ENCODE results near the gene RAI1. TPM values are rescaled to one million over a fixed set of nuclear protein-coding genes. Genes with fewer than 3 reads are reported as not detected.

The RAI1 gene
- total RNA-seq, 1 donor from 2014 or later = 46.2 TPM

DNA sequence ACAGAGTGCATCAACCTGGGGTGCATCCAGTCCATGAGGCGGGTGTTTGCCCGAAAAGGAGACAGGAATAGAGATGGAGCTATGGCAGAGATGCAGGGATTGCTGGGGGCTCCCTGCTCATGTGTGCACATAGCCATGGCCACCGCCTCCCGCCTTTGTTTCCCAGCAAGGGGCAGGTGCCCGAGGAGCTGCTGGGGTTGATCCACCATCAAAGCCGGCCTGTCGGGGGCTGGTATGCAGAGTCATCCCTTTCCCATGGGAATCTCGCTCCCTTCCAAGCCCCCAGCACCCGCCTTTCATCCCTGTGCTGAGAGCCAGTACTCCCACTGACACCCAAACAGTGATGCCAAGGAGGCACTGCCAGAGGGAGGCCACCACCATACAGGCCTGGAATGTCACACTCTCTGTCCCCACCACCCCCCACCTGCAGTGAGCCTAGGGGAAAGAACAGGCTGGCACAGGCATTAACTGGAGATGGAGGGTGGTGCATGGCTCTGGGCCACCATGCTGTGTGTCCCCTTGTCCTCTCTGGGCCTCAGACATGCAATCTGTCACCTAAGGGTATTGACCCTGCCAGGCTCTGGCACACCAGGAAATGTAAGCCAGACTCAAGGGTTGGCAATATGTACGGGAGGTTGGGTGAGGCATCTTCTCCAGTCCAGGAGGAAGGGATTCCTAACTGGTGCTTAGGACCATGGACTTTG is 90.4 kb downstream of the RAI1 start:
- Mint-ChIP-seq H3K27ac (ENCODE audit: unreplicated experiment) (no peak overlapping the region), H3K4me1 (ENCODE audit: unreplicated experiment) (peaks cover 5% of the 10 kb centered on the region), H3K27me3 (ENCODE audit: unreplicated experiment) (peaks cover 7% of the 10 kb centered on the region), H3K36me3 (ENCODE audit: low read depth, unreplicated experiment) (peaks cover 5% of the 10 kb centered on the region), H3K4me3 (ENCODE audit: unreplicated experiment) (no peak overlapping the region), H3K9me3 (ENCODE audit: unreplicated experiment) (no peaks in the 10 kb centered on the region)
- no peak for DNase-seq (ENCODE audit: low spot score)
- TF ChIP-seq CTCF (IDR thresholded peaks at IDR 0.05; ENCODE audit: unreplicated experiment) = no peak

DNA sequence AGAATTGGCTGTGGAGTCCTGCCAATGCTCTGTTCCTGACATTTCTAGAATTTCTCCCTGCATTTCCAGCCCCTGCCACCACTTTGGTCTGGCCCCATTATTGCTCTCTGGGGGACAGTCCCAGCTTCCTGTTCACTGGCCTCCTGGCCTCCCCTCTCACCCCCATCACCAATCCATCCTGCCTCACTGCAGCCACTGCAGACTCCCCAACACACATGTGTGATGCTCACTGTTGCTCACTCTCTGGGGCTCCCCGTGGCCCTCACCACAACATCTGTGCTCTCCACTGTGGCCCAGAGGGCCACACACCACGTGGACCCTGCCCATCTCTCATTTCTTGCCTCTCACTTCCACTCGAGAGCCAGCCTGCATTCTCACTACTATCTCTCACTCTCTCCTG is 91.0 kb downstream of the RAI1 start:
- Mint-ChIP-seq H3K27me3 (ENCODE audit: unreplicated experiment) (peaks cover 7% of the 10 kb centered on the region), H3K27ac (ENCODE audit: unreplicated experiment) (no peak overlapping the region), H3K36me3 (ENCODE audit: low read depth, unreplicated experiment) (peaks cover 5% of the 10 kb centered on the region), H3K4me1 (ENCODE audit: unreplicated experiment) (no peaks in the 10 kb centered on the region), H3K4me3 (ENCODE audit: unreplicated experiment) (peak overlapping the region; percentile 56), H3K9me3 (ENCODE audit: unreplicated experiment) (no peaks in the 10 kb centered on the region)
- no peak for DNase-seq (ENCODE audit: low spot score)
- TF ChIP-seq CTCF (IDR thresholded peaks at IDR 0.05; ENCODE audit: unreplicated experiment) = no peak

- Mint-ChIP-seq H3K4me3 (ENCODE audit: unreplicated experiment) (no peak overlapping the region), H3K27ac (ENCODE audit: unreplicated experiment) (no peak overlapping the region), H3K4me1 (ENCODE audit: unreplicated experiment) (no peaks in the 10 kb centered on the region)
These were observed 93.0 kb downstream of the RAI1 start for GRCh38 chr17:17774009-17774881.

GRCh38 chr17:17776889-17777288 is 95.6 kb downstream of the RAI1 start:
- Mint-ChIP-seq H3K4me1 (ENCODE audit: unreplicated experiment) (peaks cover 10% of the 10 kb centered on the region), H3K27ac (ENCODE audit: unreplicated experiment) (no peak overlapping the region), H3K4me3 (ENCODE audit: unreplicated experiment) (no peak overlapping the region), H3K9me3 (ENCODE audit: unreplicated experiment) (no peaks in the 10 kb centered on the region), H3K36me3 (ENCODE audit: low read depth, unreplicated experiment) (peaks cover 5% of the 10 kb centered on the region), H3K27me3 (ENCODE audit: unreplicated experiment) (peaks cover 15% of the 10 kb centered on the region)
- TF ChIP-seq CTCF (IDR thresholded peaks at IDR 0.05; ENCODE audit: unreplicated experiment) = no peak
- DNase-seq (ENCODE audit: low spot score) = no peak

More at GRCh38 chr17:17774009-17774881, 93.0 kb downstream of the RAI1 start:
- DNase-seq (ENCODE audit: low spot score) = no peak
- Mint-ChIP-seq H3K36me3 (ENCODE audit: low read depth, unreplicated experiment) (peaks cover 5% of the 10 kb centered on the region), H3K27me3 (ENCODE audit: unreplicated experiment) (peaks cover 11% of the 10 kb centered on the region), H3K9me3 (ENCODE audit: unreplicated experiment) (no peaks in the 10 kb centered on the region)
- no peak for TF ChIP-seq CTCF (IDR thresholded peaks at IDR 0.05; ENCODE audit: unreplicated experiment)

All from endothelial cell (in vitro differentiated cells).